IMR-90 (cell line): Measurements from ENCODE around the gene PPARG. TPM values are rescaled to one million over a fixed set of nuclear protein-coding genes. Genes with fewer than 3 reads are reported as not detected.

Experiments
- ATAC-seq: fragments of 200-7000 bp; cut with Tn5 transposase; 2 replicates; pipeline ENCODE4 v1.9.1; 2020; ENCODE audit warnings: low read depth, mild to moderate bottlenecking, moderate library complexity
- BruUV-seq: library from RNA; stranded (reverse); fragments of 400-500 nt; replicated peaks from 2 replicates; lab custom pipeline; 2021; lab: Mats Ljungman, UMichigan
- CTCF ChIA-PET: fragments of 300-600 bp; formaldehyde crosslinking; extraction: SDS; loops from one replicate; lab custom pipeline; 2021; ENCODE audit warnings: antibody characterized with exemption; lab: Yijun Ruan, JAX
- POLR2A ChIA-PET: fragments of 300-600 bp; sonication (Branson Sonifier 250); formaldehyde crosslinking; loops from one replicate; lab custom pipeline; 2022; ENCODE audit warnings: antibody characterized with exemption; ENCODE audit not compliant: unreplicated experiment; lab: Charles Lee
- DNase-seq: peaks from one replicate; pipeline ENCODE4 v3.0.0; 2013
- H2AFZ ChIP-seq: replicated peaks from 2 replicates; pipeline ENCODE3; 2013; ENCODE audit warnings: low read length, mild to moderate bottlenecking; ENCODE audit not compliant: poor library complexity
- H2AK5ac ChIP-seq: 2 replicates; pipeline ENCODE4 v1.6.1; 2013; ENCODE audit warnings: low read depth, low read length, inconsistent platforms
- H2AK9ac ChIP-seq: replicated peaks from 2 replicates; pipeline ENCODE3; 2013; ENCODE audit warnings: mild to moderate bottlenecking, low read depth, low read length, moderate library complexity; ENCODE audit not compliant: poor library complexity
- H2BK120ac ChIP-seq: 2 replicates; pipeline ENCODE4 v1.6.1; 2013; ENCODE audit warnings: low read depth, low read length, inconsistent platforms
- H2BK15ac ChIP-seq: 3 replicates; pipeline ENCODE4 v1.6.1; 2013; ENCODE audit warnings: low read depth, low read length, inconsistent platforms
- H2BK20ac ChIP-seq: 2 replicates; pipeline ENCODE4 v1.6.1; 2013; ENCODE audit warnings: low read depth, mild to moderate bottlenecking, inconsistent platforms, low read length, moderate library complexity
- H2BK5ac ChIP-seq: 2 replicates; pipeline ENCODE4 v1.6.1; 2013; ENCODE audit warnings: mild to moderate bottlenecking, low read depth, low read length, inconsistent platforms; ENCODE audit not compliant: poor library complexity, severe bottlenecking
- H3K14ac ChIP-seq: replicated peaks from 2 replicates; pipeline ENCODE4 v1.6.1; 2013; ENCODE audit warnings: low read depth, low read length, inconsistent platforms
- H3K18ac ChIP-seq: 2 replicates; pipeline ENCODE4 v1.6.1; 2013; ENCODE audit warnings: low read depth, low read length, control low read depth
- H3K23ac ChIP-seq: 2 replicates; pipeline ENCODE4 v1.6.1; 2013; ENCODE audit warnings: low read depth, low read length, inconsistent platforms
- H3K27ac ChIP-seq: 2 replicates; pipeline ENCODE4 v1.5.1; 2013; ENCODE audit warnings: mild to moderate bottlenecking, control low read depth, low read length; ENCODE audit not compliant: insufficient read depth
- H3K27me3 ChIP-seq: 2 replicates; pipeline ENCODE4 v1.6.1; 2013; ENCODE audit warnings: low read length; ENCODE audit not compliant: control insufficient read depth, insufficient read depth
- H3K36me3 ChIP-seq: 2 replicates; pipeline ENCODE4 v1.6.1; 2013; ENCODE audit warnings: low read length, mixed read lengths; ENCODE audit not compliant: control insufficient read depth, insufficient read depth
- H3K4ac ChIP-seq: 2 replicates; pipeline ENCODE4 v1.6.1; 2013; ENCODE audit warnings: low read depth, low read length, inconsistent platforms
- H3K4me1 ChIP-seq: 2 replicates; pipeline ENCODE4 v1.6.1; 2013; ENCODE audit warnings: low read length, mixed read lengths; ENCODE audit not compliant: control insufficient read depth, insufficient read depth
- H3K4me2 ChIP-seq: 2 replicates; pipeline ENCODE4 v1.6.1; 2013; ENCODE audit warnings: low read depth, mild to moderate bottlenecking, control low read depth, low read length, moderate library complexity
- H3K4me3 ChIP-seq: 2 replicates; pipeline ENCODE4 v1.5.1; 2013; ENCODE audit warnings: low read depth, mild to moderate bottlenecking, control low read depth, low read length, moderate library complexity; ENCODE audit not compliant: insufficient read depth
- H3K56ac ChIP-seq: 2 replicates; pipeline ENCODE4 v1.6.1; 2013; ENCODE audit warnings: low read length, inconsistent platforms; ENCODE audit not compliant: insufficient read depth; ENCODE audit errors: extremely low read depth
- H3K79me1 ChIP-seq, 2 experiments: 2 replicates each; pipeline ENCODE4 v1.6.1; 2013; ENCODE audit warnings: low read length in 2 of 2, inconsistent platforms in 1 of 2, low read depth in 1 of 2
- H3K9ac ChIP-seq: 2 replicates; pipeline ENCODE4 v1.6.1; 2013; ENCODE audit warnings: low read depth, low read length, control low read depth
- H3K9me1 ChIP-seq: 2 replicates; pipeline ENCODE4 v1.6.1; 2013; ENCODE audit warnings: low read length, inconsistent platforms; ENCODE audit not compliant: insufficient read depth
- H3K9me3 ChIP-seq: 2 replicates; pipeline ENCODE4 v1.6.1; 2013; ENCODE audit warnings: low read length; ENCODE audit not compliant: control insufficient read depth, insufficient read depth
- H4K20me1 ChIP-seq: 2 replicates; pipeline ENCODE4 v1.6.1; 2013; ENCODE audit warnings: low read length, inconsistent platforms; ENCODE audit not compliant: insufficient read depth
- H4K5ac ChIP-seq: 2 replicates; pipeline ENCODE4 v1.6.1; 2013; ENCODE audit warnings: mild to moderate bottlenecking, low read depth, low read length, control low read depth
- H4K8ac ChIP-seq, 2 experiments: 2 replicates each; pipeline ENCODE4 v1.6.1; 2013; ENCODE audit warnings: low read depth in 2 of 2, low read length in 2 of 2, control low read depth in 1 of 2, inconsistent platforms in 1 of 2
- H4K91ac ChIP-seq: 2 replicates; pipeline ENCODE4 v1.6.1; 2013; ENCODE audit warnings: low read depth, low read length, inconsistent platforms; ENCODE audit not compliant: insufficient read depth
- BHLHE40 ChIP-seq: fragments of 150-350 bp; IDR thresholded peaks from 2 replicates; pipeline ENCODE4 v1.6.1; 2016; ENCODE audit warnings: mild to moderate bottlenecking, low read depth, low read length
- CEBPB ChIP-seq: IDR thresholded peaks from 2 replicates; pipeline ENCODE4 v1.6.1; 2012; ENCODE audit warnings: low read depth, low read length, improper control_type of control experiment
- CHD1 ChIP-seq: IDR thresholded peaks from 2 replicates; pipeline ENCODE4 v1.6.1; 2012; ENCODE audit warnings: low read depth, low read length, improper control_type of control experiment
- CTCF ChIP-seq: conservative IDR thresholded peaks from 2 replicates; pipeline ENCODE4 v1.5.1; 2012; ENCODE audit warnings: mild to moderate bottlenecking, low read depth, low read length, improper control_type of control experiment
- ELK1 ChIP-seq: fragments of 150-350 bp; IDR thresholded peaks from 2 replicates; pipeline ENCODE4 v1.6.1; 2016; ENCODE audit warnings: low read depth, mild to moderate bottlenecking, low read length, moderate library complexity, borderline replicate concordance
- FOS ChIP-seq: fragments of 150-350 bp; IDR thresholded peaks from 2 replicates; pipeline ENCODE4 v1.6.1; 2016; ENCODE audit warnings: low read depth, low read length
- MAFK ChIP-seq: IDR thresholded peaks from 2 replicates; pipeline ENCODE4 v1.6.1; 2012; ENCODE audit warnings: low read depth, low read length, improper control_type of control experiment
- MAZ ChIP-seq: IDR thresholded peaks from 2 replicates; pipeline ENCODE4 v1.6.1; 2012; ENCODE audit warnings: low read depth, mild to moderate bottlenecking, low read length, improper control_type of control experiment, moderate library complexity, borderline replicate concordance
- MXI1 ChIP-seq: IDR thresholded peaks from 2 replicates; pipeline ENCODE4 v1.6.1; 2012; ENCODE audit warnings: low read depth, mild to moderate bottlenecking, low read length, moderate library complexity, borderline replicate concordance
- NFE2L2 ChIP-seq: fragments of 150-350 bp; IDR thresholded peaks from 2 replicates; pipeline ENCODE4 v1.6.1; 2016; ENCODE audit warnings: low read depth, mild to moderate bottlenecking, low read length
- POLR2A ChIP-seq: IDR thresholded peaks from 2 replicates; pipeline ENCODE4 v1.6.1; 2012; ENCODE audit warnings: mild to moderate bottlenecking, low read depth, low read length
- RAD21 ChIP-seq: IDR thresholded peaks from 2 replicates; pipeline ENCODE4 v1.6.1; 2012; ENCODE audit warnings: low read length, improper control_type of control experiment
- RCOR1 ChIP-seq: IDR thresholded peaks from 2 replicates; pipeline ENCODE4 v1.6.1; 2012; ENCODE audit warnings: mild to moderate bottlenecking, low read length, improper control_type of control experiment; ENCODE audit not compliant: insufficient replicate concordance
- RFX5 ChIP-seq: IDR thresholded peaks from 2 replicates; pipeline ENCODE4 v1.8.0; 2012; ENCODE audit warnings: low read depth, mild to moderate bottlenecking, low read length, moderate library complexity
- SMC3 ChIP-seq: fragments of 150-350 bp; IDR thresholded peaks from 2 replicates; pipeline ENCODE4 v1.6.1; 2016; ENCODE audit warnings: low read depth, mild to moderate bottlenecking, antibody characterized with exemption, low read length, moderate library complexity
- USF2 ChIP-seq: fragments of 150-350 bp; IDR thresholded peaks from 2 replicates; pipeline ENCODE4 v1.6.1; 2017; ENCODE audit warnings: mild to moderate bottlenecking, antibody characterized with exemption, low read length, low read depth
- WGBS, 2 experiments: methylation state at CpG; one replicate each; pipeline versions ENCODE4 v1.1.5 to v1.1.7; 2013; ENCODE audit warnings: missing lambda C conversion rate in 2 of 2; ENCODE audit not compliant: insufficient read length in 1 of 2; ENCODE audit errors: extremely low coverage in 2 of 2; 5-methylcytosine and 5-hydroxymethylcytosine counted together
- dilution Hi-C: fragments of 300-500 bp; cut with HindIII; formaldehyde crosslinking; loops from one replicate; pipeline ENCODE4 v1.14.3; 2018; ENCODE audit warnings: low sequenced_read_pairs; ENCODE audit not compliant: unreplicated experiment
- in situ Hi-C: fragments of 300-500 bp; cut with MboI; formaldehyde crosslinking; loops from 3 replicates; pipeline ENCODE4 v1.14.3; 2019; ENCODE audit warnings: low sequenced_read_pairs, inconsistent platforms, mixed read lengths
- intact Hi-C: fragments of 100-400 bp; cut with micrococcal nuclease; formaldehyde crosslinking; loops from 2 replicates; pipeline ENCODE4 v1.10.0; 2022
- polyA plus RNA-seq, 3 experiments: library from polyadenylated mRNA; depleted of rRNA; stranded (reverse); fragments of >200 nt; gene quantifications; 2 replicates each; pipeline ENCODE4 v1.2.3, GENCODE V29; 2012; ENCODE audit warnings: low replicate concordance in 1 of 3
- total RNA-seq: library from RNA; depleted of rRNA; stranded (reverse); fragments of >200 nt; gene quantifications from 2 replicates; pipeline ENCODE4 v1.2.3, GENCODE V29; 2012

PPARG gene
- total and polyA plus RNA-seq, 2 of the 4 experiments (the other 2 are of a cell fraction), result 11.2 to 23.8 TPM

- Histone ChIP-seq H2AFZ (no peak overlapping the region), H3K14ac (no peak overlapping the region; the same call in 1 of the 2 replicates), H2BK5ac (no peak overlapping the region), H3K27me3 (no peaks in the 10 kb centered on the region), H2AK5ac (no peak overlapping the region), H3K4me2 (no peak overlapping the region; the same call in 1 of the 2 replicates), H4K91ac (no peak overlapping the region), H3K23ac (no peak overlapping the region), H2BK15ac (no peak overlapping the region), H3K56ac (0 out of 2 replicates have a peak overlapping the region, but pooled peaks have one; percentile 25), H3K4ac (no peak overlapping the region), H4K5ac (no peak overlapping the region), H3K9me1 (peaks cover 10% of the 10 kb centered on the region; the same call in 1 of the 2 replicates), H3K18ac (no peak overlapping the region), H3K79me1 (peaks cover 11 to 32% of the 10 kb centered on the region in 2 experiments), H4K8ac (no peak overlapping the region), H3K9me3 (no peaks in the 10 kb centered on the region), H2BK20ac (no peak overlapping the region), H3K4me1 (peaks cover 4% of the 10 kb centered on the region), H3K4me3 (no peak overlapping the region), H3K36me3 (no peaks in the 10 kb centered on the region), H3K27ac (no peak overlapping the region), H2BK120ac (no peak overlapping the region), H2AK9ac (no peak overlapping the region), H4K20me1 (no peaks in the 10 kb centered on the region), H3K9ac (no peak overlapping the region)
- no peak for ATAC-seq
- DNase-seq, result no peak
- POLR2A ChIA-PET, result no interaction called here
- dilution Hi-C loops (no loop called here), intact Hi-C loops (loop anchor here (2.0 to 5.0 kb wide), 3 partner anchors 97 to 151 kb away; no protein-coding TSS in a partner anchor), in situ Hi-C loops (no loop called here)
- no peak for TF ChIP-seq MAFK
- no peak for TF ChIP-seq ELK1
- TF ChIP-seq NFE2L2, result no peak
- no peak for TF ChIP-seq BHLHE40
- TF ChIP-seq RCOR1, result no peak
- TF ChIP-seq MXI1, result no peak
- no peak for TF ChIP-seq FOS
- TF ChIP-seq USF2, result no peak
- no peak for TF ChIP-seq RFX5
- TF ChIP-seq CEBPB, result no peak
- no peak for TF ChIP-seq MAZ
- TF ChIP-seq POLR2A, result no peak
- no peak for TF ChIP-seq RAD21
- TF ChIP-seq CHD1, result no peak
- TF ChIP-seq SMC3, result no peak
- no peak for TF ChIP-seq CTCF
- CTCF ChIA-PET, result no interaction called here
- whole genome bisulfite sequencing, 2 experiments, result 100% methylated on average over 1 of the region's 3 CpGs; no CpG with 5 or more reads in 1 of the 2 experiments
- no TSS peak for BruUV-seq
Observed at GRCh38 chr3:12289524-12289923, 654 bp downstream of the PPARG start.
